ENCODE data around the gene GPC3. TPM values are rescaled to one million over a fixed set of nuclear protein-coding genes. Genes with fewer than 3 reads are reported as not detected.
A peak's percentile ranks its signal among the peaks of the same experiment; 100 is the strongest.
"Not testable (repeated sequence)": the region's sequence is repeated elsewhere in the genome, so short reads cannot be mapped to it uniquely, and the experiment has no call there.

The GPC3 gene
- total RNA-seq, 4 donors from 2014 or later = 1.2 to 13.3 (median 8.0) TPM

- H3K9me3 ChIP-seq = no peaks in the 10 kb centered on the region
- H3K27me3 ChIP-seq = no peaks in the 10 kb centered on the region
- H3K27ac ChIP-seq (replicated peaks in 1 of 4) = no peak overlapping the region
- H3K36me3 ChIP-seq = no peaks in the 10 kb centered on the region
- intact Hi-C loops (cut with DNase I) = no loop called here
- no peak overlapping the region for H3K4me3 ChIP-seq
- no peaks in the 10 kb centered on the region for H3K4me1 ChIP-seq
- TF ChIP-seq CTCF (IDR thresholded peaks at IDR 0.05) (peak; percentile 18 to 33 (median 23)), POLR2AphosphoS5 (IDR thresholded peaks at IDR 0.05) (no peak), POLR2A (IDR thresholded peaks at IDR 0.05; ENCODE audit: low read depth) (no peak), EP300 (IDR thresholded peaks at IDR 0.05) (no peak)
- no peak for DNase-seq (ENCODE audit: extremely low spot score)
- 60% methylated on average over 7 of the region's 7 CpGs for WGBS
Measured at GRCh38 chrX:133776072-133776471, 209.3 kb downstream of the GPC3 start.

- no peak for TF ChIP-seq POLR2AphosphoS5 (IDR thresholded peaks at IDR 0.05)
- TF ChIP-seq CTCF (IDR thresholded peaks at IDR 0.05) = no peak
- TF ChIP-seq EP300 (IDR thresholded peaks at IDR 0.05) = no peak
- TF ChIP-seq POLR2A (IDR thresholded peaks at IDR 0.05; ENCODE audit: low read depth) = no peak
- Histone ChIP-seq H3K27ac (replicated peaks in 1 of 4) (no peak overlapping the region), H3K4me3 (no peak overlapping the region), H3K36me3 (no peaks in the 10 kb centered on the region), H3K4me1 (no peaks in the 10 kb centered on the region), H3K27me3 (no peaks in the 10 kb centered on the region), H3K9me3 (no peaks in the 10 kb centered on the region)
- intact Hi-C loops (cut with DNase I) = no loop called here
- DNase-seq (ENCODE audit: extremely low spot score) = no peak
- 97% methylated on average over 1 of the region's 1 CpG for WGBS
Measured at GRCh38 chrX:133774807-133775206, 210.6 kb downstream of the GPC3 start.

DNA sequence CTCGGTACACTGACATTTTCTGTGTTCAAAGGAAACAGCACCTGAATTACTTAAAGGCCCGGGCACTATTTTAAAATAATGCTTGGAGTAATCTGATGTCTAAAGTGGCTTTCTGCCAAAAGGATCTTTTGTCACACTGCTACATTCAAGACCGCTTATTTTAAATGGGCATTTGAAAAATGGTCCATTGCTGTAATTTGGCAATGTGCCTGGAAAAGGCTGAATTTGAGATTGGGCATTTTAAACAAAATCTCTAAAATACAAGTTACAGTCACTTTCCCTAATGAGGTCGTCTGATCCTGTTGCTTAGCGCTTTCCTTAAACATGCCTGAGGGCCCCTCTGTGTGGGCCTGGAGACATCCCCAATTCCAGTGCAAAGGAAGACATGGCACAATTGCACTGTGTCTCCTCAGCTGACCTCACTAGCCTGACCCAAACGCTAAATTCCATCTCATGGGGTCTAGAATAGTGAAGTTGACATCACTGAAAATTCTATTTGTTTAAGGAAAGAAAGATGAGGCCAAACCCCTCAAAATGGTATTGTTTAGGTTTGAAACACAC is 214.2 kb downstream of the GPC3 start:
- Histone ChIP-seq H3K27ac (replicated peaks in 1 of 4) (no peak overlapping the region), H3K9me3 (no peaks in the 10 kb centered on the region), H3K4me1 (no peaks in the 10 kb centered on the region), H3K27me3 (no peaks in the 10 kb centered on the region), H3K36me3 (no peaks in the 10 kb centered on the region), H3K4me3 (no peak overlapping the region)
- intact Hi-C loops (cut with DNase I) = no loop called here
- 53% methylated on average over 6 of the region's 6 CpGs for WGBS
- no peak for DNase-seq (ENCODE audit: extremely low spot score)
- TF ChIP-seq EP300 (IDR thresholded peaks at IDR 0.05) = no peak
- no peak for TF ChIP-seq CTCF (IDR thresholded peaks at IDR 0.05)
- no peak for TF ChIP-seq POLR2AphosphoS5 (IDR thresholded peaks at IDR 0.05)
- no peak for TF ChIP-seq POLR2A (IDR thresholded peaks at IDR 0.05; ENCODE audit: low read depth)

DNA sequence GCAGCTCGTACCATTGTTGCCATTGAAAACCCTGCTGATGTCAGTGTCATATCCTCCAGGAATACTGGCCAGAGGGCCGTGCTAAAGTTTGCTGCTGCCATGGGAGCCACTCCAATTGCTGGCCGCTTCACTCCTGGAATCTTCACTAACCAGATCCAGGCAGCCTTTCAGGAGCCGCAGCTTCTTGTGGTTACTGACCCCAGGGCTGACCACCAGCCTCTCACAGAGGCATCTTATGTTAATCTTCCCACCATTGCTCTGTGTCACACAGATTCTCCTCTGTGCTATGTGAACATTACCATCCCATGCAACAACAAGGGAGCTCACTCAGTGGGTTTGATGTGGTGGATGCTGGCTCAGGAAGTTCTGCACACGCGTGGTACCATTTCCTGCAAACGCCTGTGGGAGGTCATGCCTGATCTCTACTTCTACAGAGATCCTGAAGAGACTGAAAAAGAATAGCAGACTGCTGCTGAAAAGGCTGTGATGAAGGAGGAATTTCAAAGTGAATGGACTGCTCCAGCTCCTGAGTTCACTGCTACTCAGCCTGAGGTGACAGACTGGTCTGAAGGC is 222.3 kb downstream of the GPC3 start:
- H3K27ac ChIP-seq (replicated peaks in 1 of 4); H3K27me3 ChIP-seq; intact Hi-C loops (cut with DNase I); H3K4me1 ChIP-seq; H3K4me3 ChIP-seq; H3K9me3 ChIP-seq; H3K36me3 ChIP-seq; DNase-seq (ENCODE audit: extremely low spot score): not testable (repeated sequence)
- WGBS = 80% methylated on average over 7 of the region's 7 CpGs

- Histone ChIP-seq H3K4me3 (no peak overlapping the region), H3K36me3 (no peaks in the 10 kb centered on the region), H3K27ac (replicated peaks in 1 of 4) (no peak overlapping the region), H3K9me3 (no peaks in the 10 kb centered on the region), H3K27me3 (no peaks in the 10 kb centered on the region), H3K4me1 (no peaks in the 10 kb centered on the region)
- TF ChIP-seq POLR2AphosphoS5 (IDR thresholded peaks at IDR 0.05) = no peak
- TF ChIP-seq POLR2A (IDR thresholded peaks at IDR 0.05; ENCODE audit: low read depth) = no peak
- TF ChIP-seq EP300 (IDR thresholded peaks at IDR 0.05) = no peak
- TF ChIP-seq CTCF (IDR thresholded peaks at IDR 0.05) = no peak
- intact Hi-C loops (cut with DNase I) = no loop called here
- 75% methylated on average over 2 of the region's 2 CpGs for WGBS
- no peak for DNase-seq (ENCODE audit: extremely low spot score)
Measured at GRCh38 chrX:133754657-133755056, 230.7 kb downstream of the GPC3 start.

Data from esophagus muscularis mucosa (tissue), 4 donors.